Thyroid gland (tissue), 4 donors: ENCODE results near the gene DTHD1. TPM values are rescaled to one million over a fixed set of nuclear protein-coding genes. Genes with fewer than 3 reads are reported as not detected.
A peak's percentile ranks its signal among the peaks of the same experiment; 100 is the strongest.

Source experiments
- DNase-seq, 2 donors: peaks; one replicate each; pipeline ENCODE4 v3.0.0-alpha.2; 2019
- H3K27ac ChIP-seq, 3 donors: fragments of 200-600 bp; sonication (generic); 1 replicate in 2 of 3; 2 replicates in 1 of 3; pipeline ENCODE4 v1.5.1; 2016 to 2019; ENCODE audit warnings: mild to moderate bottlenecking in 1 of 3, moderate library complexity in 1 of 3
- H3K27me3 ChIP-seq: fragments of 200-600 bp; sonication (generic); one replicate; pipeline ENCODE4 v1.5.1; 2019
- H3K36me3 ChIP-seq, 2 donors: fragments of 200-600 bp; sonication (generic); one replicate each; pipeline ENCODE4 v1.5.1; 2016 to 2019
- H3K4me1 ChIP-seq, 2 donors: fragments of 200-600 bp; sonication (generic); one replicate each; pipeline ENCODE4 v1.5.1; 2017 to 2019
- H3K4me3 ChIP-seq, 3 donors: fragments of 200-600 bp; sonication (generic); replicated peaks in 1 of 3; 1 replicate in 2 of 3; 2 replicates in 1 of 3; pipeline ENCODE4 v1.5.1; 2016; ENCODE audit warnings: mild to moderate bottlenecking in 1 of 3
- H3K9me3 ChIP-seq: fragments of 200-600 bp; sonication (generic); one replicate; pipeline ENCODE4 v1.5.1; 2017
- CTCF ChIP-seq, 6 experiments: fragments of 200-600 bp in 3 of 6; fragments of 450-650 bp in 3 of 6; sonication (generic) in 3 of 6; IDR thresholded peaks; one replicate each; pipeline ENCODE4 v1.5.1; 2016 to 2019; ENCODE audit warnings: antibody characterized with exemption in 6 of 6, mild to moderate bottlenecking in 2 of 6, inconsistent platforms in 1 of 6, moderate library complexity in 1 of 6
- POLR2A ChIP-seq, 2 donors: fragments of 450-650 bp; IDR thresholded peaks; one replicate each; pipeline ENCODE4 v1.6.1; 2017; ENCODE audit warnings: antibody characterized with exemption in 2 of 2, mild to moderate bottlenecking in 2 of 2, moderate library complexity in 1 of 2
- WGBS, 2 donors: methylation state at CpG; one replicate each; pipeline ENCODE4 v1.1.5; 2017; 5-methylcytosine and 5-hydroxymethylcytosine counted together
- intact Hi-C: fragments of 100-400 bp; cut with DNase I; formaldehyde crosslinking; loops from one replicate; pipeline ENCODE4 v1.15.1; 2023
- total RNA-seq, 4 donors: library from RNA; depleted of rRNA; stranded (reverse); fragments of >200 nt; gene quantifications; one replicate each; pipeline ENCODE4 v1.2.3, GENCODE V29; 2016

The DTHD1 gene
- total RNA-seq, result under 1 TPM; 0.27 to 0.71 (median 0.52) TPM

- Histone ChIP-seq H3K9me3 (no peaks in the 10 kb centered on the region), H3K4me3 (no peak within 1 kb of the TSS), H3K36me3 (no peaks in the 10 kb centered on the region), H3K27ac (peak within 1 kb of the TSS; percentile 49 to 71 (median 60)), H3K27me3 (no peaks in the 10 kb centered on the region), H3K4me1 (peaks cover 23 to 25% of the 10 kb centered on the region in 2 donors)
- DNase-seq, result peak; percentile 25 to 27
- intact Hi-C loops, result no loop called here
- TF ChIP-seq CTCF (IDR thresholded peaks at IDR 0.05), result no peak
- TF ChIP-seq POLR2A (IDR thresholded peaks at IDR 0.05), result no peak
- 88 to 91% methylated on average over 5 of the region's 5 CpGs for WGBS, 2 donors
Measured at GRCh38 chr4:36281384-36282106, at the start of gene DTHD1. Gene DTHD1 (plus strand): TSS chr4:36281616. CDS start chr4:36281759, 143 bp downstream.

- no peak for DNase-seq
- Histone ChIP-seq H3K27me3 (no peaks in the 10 kb centered on the region), H3K9me3 (no peaks in the 10 kb centered on the region), H3K27ac (no peak overlapping the region), H3K4me1 (peaks cover 12 to 15% of the 10 kb centered on the region in 2 donors), H3K36me3 (no peaks in the 10 kb centered on the region), H3K4me3 (no peak overlapping the region)
- 96 to 97% methylated on average over 10 of the region's 10 CpGs for WGBS, 2 donors
- TF ChIP-seq POLR2A (IDR thresholded peaks at IDR 0.05), result no peak
- intact Hi-C loops, result no loop called here
Measured at GRCh38 chr4:36233567-36234266, 47.7 kb upstream of the DTHD1 start.

GRCh38 chr4:36235306-36235705, 46.1 kb upstream of the DTHD1 start:
- intact Hi-C loops, result no loop called here
- no peaks in the 10 kb centered on the region for H3K27me3 ChIP-seq
- no peak for TF ChIP-seq POLR2A (IDR thresholded peaks at IDR 0.05)
- TF ChIP-seq CTCF (IDR thresholded peaks at IDR 0.05), result no peak
- H3K9me3 ChIP-seq, result no peaks in the 10 kb centered on the region
- 81 to 89% methylated on average over 3 of the region's 3 CpGs for WGBS, 2 donors
- DNase-seq, result no peak
- H3K36me3 ChIP-seq, result no peaks in the 10 kb centered on the region
- H3K4me3 ChIP-seq, result no peak overlapping the region
- H3K27ac ChIP-seq, result no peak overlapping the region
- H3K4me1 ChIP-seq, result peaks cover 5 to 7% of the 10 kb centered on the region in 2 donors

- intact Hi-C loops, result no loop called here
- H3K27ac ChIP-seq, result no peak overlapping the region
- WGBS, 2 donors, result 95 to 98% methylated on average over 2 of the region's 2 CpGs
- H3K4me1 ChIP-seq, result no peaks in the 10 kb centered on the region
- no peaks in the 10 kb centered on the region for H3K27me3 ChIP-seq
- no peak for TF ChIP-seq CTCF (IDR thresholded peaks at IDR 0.05)
- TF ChIP-seq POLR2A (IDR thresholded peaks at IDR 0.05), result no peak
- no peaks in the 10 kb centered on the region for H3K36me3 ChIP-seq
- DNase-seq, result no peak
- H3K4me3 ChIP-seq, result no peak overlapping the region
- no peaks in the 10 kb centered on the region for H3K9me3 ChIP-seq
Measured at GRCh38 chr4:36236159-36236558, 45.3 kb upstream of the DTHD1 start.

GRCh38 chr4:36237366-36238313, 43.8 kb upstream of the DTHD1 start:
- Histone ChIP-seq H3K27me3 (no peaks in the 10 kb centered on the region), H3K36me3 (no peaks in the 10 kb centered on the region), H3K9me3 (no peaks in the 10 kb centered on the region), H3K27ac (no peak overlapping the region), H3K4me3 (no peak overlapping the region), H3K4me1 (no peaks in the 10 kb centered on the region)
- TF ChIP-seq CTCF (IDR thresholded peaks at IDR 0.05), result no peak
- no peak for TF ChIP-seq POLR2A (IDR thresholded peaks at IDR 0.05)
- intact Hi-C loops, result no loop called here
- DNase-seq, result no peak
- 89 to 94% methylated on average over 4 of the region's 4 CpGs for WGBS, 2 donors
